Kidney capillary endothelial cell (primary cell): ENCODE data around the gene PRR16.
"Not testable (repeated sequence)": the region's sequence is repeated elsewhere in the genome, so short reads cannot be mapped to it uniquely, and the experiment has no call there.

Source experiments
- DNase-seq: peaks from one replicate; pipeline ENCODE4 v3.0.0-alpha.2; 2018; ENCODE audit warnings: low spot score

PRR16 gene

GRCh38 chr5:120463991-120464626, at the start of gene PRR16:
PRR16 (plus strand) TSS chr5:120464300.
- DNase-seq: no peak

DNA sequence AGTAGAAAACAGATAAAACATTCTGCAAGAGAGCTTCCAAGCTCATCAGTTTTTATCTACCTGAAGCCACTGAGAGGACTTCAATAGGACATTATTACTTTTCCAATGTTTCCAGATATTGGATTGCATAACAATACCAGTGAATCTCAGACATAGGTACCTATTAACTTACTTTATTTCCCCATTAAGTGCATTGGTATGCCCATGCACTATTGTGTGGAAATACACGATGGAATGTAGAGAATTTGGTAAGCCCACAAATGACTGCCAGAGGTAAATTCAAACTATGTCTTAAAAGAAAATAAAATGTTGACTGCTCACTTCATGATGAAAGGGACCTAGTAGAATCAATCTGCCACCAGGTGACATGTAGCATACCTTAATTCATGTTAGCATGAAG, 48.1 kb upstream of the PRR16 start:
- no peak for DNase-seq

GRCh38 chr5:120419127-120419526, 45.0 kb upstream of the PRR16 start:
- DNase-seq: no peak

DNA sequence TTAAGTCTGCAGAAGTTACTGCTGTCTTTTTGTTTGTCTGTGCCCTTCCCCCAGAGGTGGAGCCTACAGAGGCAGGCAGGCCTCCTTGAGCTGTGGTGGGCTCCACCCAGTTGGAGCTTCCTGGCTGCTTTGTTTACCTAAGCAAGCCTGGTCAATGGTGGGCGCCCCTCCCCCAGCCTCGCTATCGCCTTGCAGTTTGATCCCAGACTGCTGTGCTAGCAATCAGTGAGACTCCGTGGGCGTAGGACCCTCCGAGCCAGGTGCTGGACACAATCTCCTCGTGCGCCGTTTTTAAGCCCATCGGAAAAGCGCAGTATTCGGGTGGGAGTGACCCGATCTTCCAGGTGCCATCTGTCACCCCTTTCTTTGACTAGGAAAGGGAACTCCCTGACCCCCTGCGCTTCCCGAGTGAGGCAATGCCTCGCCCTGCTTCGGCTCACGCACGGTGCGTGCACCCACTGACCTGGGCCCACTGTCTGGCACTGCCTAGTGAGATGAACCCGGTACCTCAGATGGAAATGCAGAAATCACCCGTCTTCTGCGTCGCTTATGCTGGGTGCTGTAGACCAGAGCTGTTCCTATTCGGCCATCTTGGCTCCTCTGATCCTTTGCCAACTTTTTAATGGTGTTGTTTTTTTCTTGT, 37.3 kb upstream of the PRR16 start:
- not testable (repeated sequence) for DNase-seq

DNA sequence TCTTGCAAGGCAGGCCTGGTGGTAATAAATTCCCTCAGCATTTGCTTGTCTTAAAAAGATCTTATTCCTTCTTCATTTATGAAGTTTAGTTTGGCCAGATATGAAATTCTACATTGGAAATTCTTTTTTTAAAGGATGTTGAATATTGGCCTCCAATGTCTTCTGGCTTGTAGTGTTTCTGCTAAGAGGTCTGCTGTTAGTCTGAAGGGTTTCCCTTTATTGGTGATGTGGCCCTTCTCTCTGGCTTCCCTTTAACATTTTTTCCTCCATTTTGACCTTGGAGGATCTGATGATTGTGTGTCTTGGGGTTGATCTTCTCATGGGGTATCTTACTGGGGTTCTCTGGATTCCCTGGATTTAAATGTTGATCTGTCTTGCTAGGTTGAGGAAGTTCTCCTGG, 33.5 kb upstream of the PRR16 start:
- DNase-seq: no peak

- no peak for DNase-seq
Measured at GRCh38 chr5:120432861-120433260, 31.2 kb upstream of the PRR16 start.

DNA sequence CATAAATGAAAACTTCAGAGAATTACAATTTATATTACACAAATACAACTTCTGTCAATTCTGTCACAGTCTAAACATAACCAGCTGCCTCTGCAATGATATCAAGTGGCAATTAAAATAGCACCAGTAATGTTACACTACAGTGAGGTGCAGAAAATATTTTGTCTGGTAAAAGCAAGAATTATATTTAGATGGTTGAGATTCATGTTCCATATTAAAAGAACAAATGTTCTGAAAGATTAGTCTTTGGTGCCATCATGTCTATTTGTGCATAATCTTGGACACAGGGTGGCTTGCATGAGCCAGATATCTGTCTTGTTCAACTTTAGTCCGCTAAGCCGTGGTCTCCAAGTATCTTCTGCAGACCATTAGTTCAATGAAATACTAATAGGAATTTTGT, 29.0 kb upstream of the PRR16 start:
- DNase-seq: no peak

DNA sequence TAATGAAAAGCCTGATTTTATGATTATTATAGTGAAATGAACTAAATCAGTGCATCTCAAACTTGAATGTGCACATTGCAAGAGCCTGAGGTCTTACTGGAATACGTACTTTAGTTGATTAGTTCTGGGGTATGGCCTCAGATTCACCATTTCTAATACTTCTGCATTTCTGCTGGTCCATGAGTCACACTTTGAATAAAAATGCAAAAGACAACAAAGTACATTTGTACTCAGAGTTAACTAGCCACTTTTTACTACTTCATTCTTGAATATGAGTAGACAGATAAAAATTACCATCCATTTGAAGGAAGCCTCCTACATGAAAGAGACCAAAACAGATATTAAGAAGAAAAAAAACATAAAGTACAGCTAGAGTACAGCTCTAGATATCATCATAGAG, 27.1 kb upstream of the PRR16 start:
- DNase-seq: no peak

DNA sequence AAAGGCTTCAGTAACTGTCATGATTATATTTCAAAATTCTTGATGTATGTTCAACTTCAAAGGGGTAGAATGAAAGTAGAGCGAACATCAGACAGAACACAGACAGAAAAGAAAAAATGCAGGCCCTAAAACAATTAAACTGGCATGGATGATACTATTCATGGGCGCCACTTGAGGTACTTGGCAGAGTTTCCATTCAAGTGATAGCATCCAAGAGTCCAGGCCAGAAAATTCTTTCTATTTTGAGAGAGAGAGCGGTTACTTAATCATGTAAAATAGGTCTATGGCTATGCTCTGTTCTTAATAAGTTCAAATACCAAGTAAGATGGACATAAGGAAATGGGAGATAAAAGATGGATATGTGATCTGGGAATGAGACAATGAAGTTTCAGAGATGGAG, 21.4 kb upstream of the PRR16 start:
- no peak for DNase-seq

- no peak for DNase-seq
Measured at GRCh38 chr5:120443607-120444006, 20.5 kb upstream of the PRR16 start.

- DNase-seq: no peak
Measured at GRCh38 chr5:120446068-120446492, 18.0 kb upstream of the PRR16 start.

- DNase-seq: no peak
Measured at GRCh38 chr5:120446901-120447300, 17.2 kb upstream of the PRR16 start.

DNA sequence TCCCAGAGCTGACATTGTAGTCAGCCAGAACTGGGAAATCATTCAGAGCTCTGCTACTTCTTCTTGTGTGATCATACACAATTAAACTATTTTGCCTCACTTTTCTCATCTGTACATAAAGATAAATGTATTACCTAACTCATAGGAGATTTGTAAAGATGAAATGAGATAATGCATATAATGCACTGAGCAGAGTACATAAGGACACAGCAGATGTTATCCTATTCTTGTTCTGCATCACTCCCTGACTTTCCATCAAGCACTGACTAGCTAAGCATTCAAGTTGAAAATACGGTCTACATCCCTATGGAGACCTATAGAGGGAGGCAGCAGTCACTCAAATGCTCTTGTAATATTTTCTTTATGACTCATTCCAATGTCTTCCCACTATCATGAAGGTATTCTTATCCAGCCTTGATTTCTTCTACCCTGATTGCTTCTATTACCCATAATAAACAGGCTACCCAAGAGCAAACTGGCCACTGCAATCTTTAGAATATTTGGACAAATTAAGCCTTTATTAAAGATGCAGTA, 16.3 kb upstream of the PRR16 start:
- no peak for DNase-seq

DNA sequence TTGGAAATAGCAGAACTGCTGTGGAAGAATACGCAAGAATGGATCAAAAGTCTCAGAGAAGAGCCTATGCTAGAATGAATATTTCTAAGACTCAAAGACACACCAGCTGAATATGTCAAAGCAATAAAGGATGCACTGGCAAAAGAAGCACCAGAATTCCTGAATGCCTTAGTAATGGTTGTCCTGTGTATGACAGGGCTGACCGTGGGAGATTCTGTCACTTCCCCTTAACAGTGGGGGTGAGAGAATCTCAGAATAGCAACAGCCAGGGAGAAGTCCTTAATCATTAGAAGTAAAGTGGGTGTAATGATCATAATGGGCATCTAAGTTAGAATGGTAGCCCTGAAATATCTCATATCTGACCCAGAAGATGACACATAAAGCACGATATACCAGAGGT, 14.6 kb upstream of the PRR16 start:
- DNase-seq: no peak

DNA sequence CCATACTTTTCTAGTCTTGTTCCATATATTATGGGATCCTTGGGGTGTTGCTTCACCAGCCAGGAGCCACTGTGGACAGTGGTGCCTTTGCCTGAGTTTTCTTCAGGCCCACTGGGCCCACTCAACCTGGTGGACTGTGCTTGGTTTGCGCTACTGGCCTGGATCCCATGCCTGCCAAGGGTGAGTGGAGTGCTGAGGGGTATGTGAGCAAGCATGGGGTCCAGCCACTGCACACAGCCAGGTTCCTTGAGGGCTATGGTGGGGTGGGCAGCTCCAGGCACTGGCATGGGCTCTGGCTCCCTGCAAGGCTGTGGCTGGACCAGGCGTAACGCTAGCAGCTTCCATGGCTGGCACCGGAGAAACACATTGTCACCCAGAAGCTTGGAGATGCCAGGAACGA, 13.2 kb upstream of the PRR16 start:
- no peak for DNase-seq

DNA sequence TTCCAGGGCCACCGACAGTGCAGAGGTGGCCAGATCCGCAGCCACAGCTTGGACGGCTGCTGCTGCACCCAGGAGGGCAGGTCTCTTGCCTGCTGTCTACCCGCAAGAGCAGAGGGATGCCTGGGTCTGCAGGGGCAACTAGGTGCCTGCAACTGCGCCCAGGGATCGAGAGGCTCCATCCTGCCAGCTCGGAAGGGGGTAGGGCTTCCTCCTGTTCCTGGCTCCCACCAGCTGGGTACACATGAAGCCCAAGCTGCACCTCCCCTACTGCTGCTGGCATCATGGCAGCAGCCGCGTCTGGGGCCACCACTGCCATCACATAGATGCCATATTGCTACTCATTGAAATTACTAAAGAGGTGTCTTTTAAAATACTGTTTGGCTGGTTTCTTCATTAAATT, 12.7 kb upstream of the PRR16 start:
- no peak for DNase-seq

GRCh38 chr5:120452471-120452870, 11.6 kb upstream of the PRR16 start:
- DNase-seq: no peak

GRCh38 chr5:120454094-120454798, 9.9 kb upstream of the PRR16 start:
- no peak for DNase-seq

GRCh38 chr5:120456006-120456405, 8.1 kb upstream of the PRR16 start:
- no peak for DNase-seq

- no peak for DNase-seq
Measured at GRCh38 chr5:120457839-120458507, 6.1 kb upstream of the PRR16 start.

DNA sequence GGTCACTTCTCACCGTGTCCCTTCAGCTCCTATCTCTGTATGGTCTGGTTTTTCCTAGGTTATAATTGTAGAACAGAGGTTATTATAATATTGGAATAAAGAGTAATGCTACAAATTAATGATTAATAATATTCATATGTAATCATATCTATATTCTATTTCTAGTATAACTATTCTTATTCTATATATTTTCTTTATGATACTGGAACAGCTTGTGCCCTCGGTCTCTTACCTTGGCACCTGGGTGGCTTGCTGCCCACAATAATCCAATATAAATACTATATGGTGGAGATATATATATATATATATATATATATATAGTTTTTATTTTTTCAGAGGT, 5.6 kb upstream of the PRR16 start:
- not testable (repeated sequence) for DNase-seq

GRCh38 chr5:120461251-120461650, 2.8 kb upstream of the PRR16 start:
- DNase-seq: no peak
